DND-41 (cell line): ENCODE measurements around the gene COG6.

Experiments used
- CTCF ChIP-seq: IDR thresholded peaks from 2 replicates; pipeline ENCODE4 v1.5.1; 2012; ENCODE audit warnings: borderline replicate concordance, low read length, moderate library complexity, mild to moderate bottlenecking; ENCODE audit not compliant: poor library complexity, severe bottlenecking; ENCODE audit errors: extremely low read depth
- EZH2 ChIP-seq: IDR thresholded peaks from 3 replicates; pipeline ENCODE4 v1.6.1; 2012; ENCODE audit warnings: borderline replicate concordance, low read depth, mild to moderate bottlenecking, moderate library complexity, low read length, inconsistent platforms; ENCODE audit not compliant: severe bottlenecking

DNA sequence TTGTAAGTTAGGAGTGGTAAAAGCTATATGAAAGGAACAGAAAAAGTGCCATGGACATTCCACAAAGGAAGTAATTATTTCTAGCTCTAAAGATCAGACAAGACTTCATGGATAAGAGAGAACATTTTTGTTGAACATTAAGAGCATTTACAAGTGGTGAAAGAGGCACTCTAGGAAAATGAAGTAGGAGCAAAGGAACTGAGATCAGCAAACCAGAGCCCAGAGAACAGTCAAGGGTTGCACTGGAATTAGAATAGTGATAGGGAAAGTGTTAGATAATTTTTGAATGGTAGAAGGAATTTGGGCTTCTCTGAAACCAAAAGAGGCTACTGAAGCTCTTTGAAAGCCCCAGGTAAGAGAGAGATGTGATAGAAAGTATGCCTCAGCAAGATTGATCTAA lies 94.1 kb downstream of the COG6 start:
- TF ChIP-seq EZH2 = no peak
- no peak for TF ChIP-seq CTCF
